DOHH2 (cell line): ENCODE results near the gene PLPP3.

Experiments used
- H3F3A ChIP-seq: fragments of 200-600 bp; sonication (generic), shearing (Covaris generic); 2 replicates; pipeline ENCODE4 v1.6.0; 2016; ENCODE audit warnings: antibody characterized with exemption, mild to moderate bottlenecking; ENCODE audit not compliant: control insufficient read depth, insufficient read depth
- H3K27ac ChIP-seq: fragments of 200-600 bp; sonication (generic); 2 replicates; pipeline ENCODE4 v1.5.1; 2014; ENCODE audit warnings: low read depth, mild to moderate bottlenecking, low read length, moderate library complexity
- H3K27me3 ChIP-seq: fragments of 200-600 bp; sonication (generic); 2 replicates; pipeline ENCODE4 v1.6.1; 2014; ENCODE audit warnings: mild to moderate bottlenecking, low read length, mixed read lengths; ENCODE audit not compliant: control insufficient read depth
- H3K36me3 ChIP-seq: fragments of 200-600 bp; sonication (generic); 2 replicates; pipeline ENCODE4 v1.6.1; 2014; ENCODE audit warnings: mild to moderate bottlenecking, low read length, moderate library complexity, mixed read lengths; ENCODE audit not compliant: control insufficient read depth
- H3K4me1 ChIP-seq: fragments of 200-600 bp; sonication (generic); 2 replicates; pipeline ENCODE4 v1.6.1; 2014; ENCODE audit warnings: mild to moderate bottlenecking, low read length, mixed read lengths; ENCODE audit not compliant: control insufficient read depth
- H3K4me2 ChIP-seq: fragments of 200-600 bp; sonication (generic); 2 replicates; pipeline ENCODE4 v1.6.0; 2014; ENCODE audit warnings: mild to moderate bottlenecking, low read length, moderate library complexity
- H3K4me3 ChIP-seq: fragments of 200-600 bp; sonication (generic); 2 replicates; pipeline ENCODE4 v1.5.1; 2014; ENCODE audit warnings: mild to moderate bottlenecking, low read length, mixed read lengths
- H3K79me2 ChIP-seq: fragments of 200-600 bp; sonication (generic); 2 replicates; pipeline ENCODE4 v1.6.1; 2014; ENCODE audit warnings: mild to moderate bottlenecking, low read length, mixed read lengths; ENCODE audit not compliant: control insufficient read depth
- H3K9me2 ChIP-seq: fragments of 200-600 bp; sonication (generic); replicated peaks from 2 replicates; pipeline ENCODE4 v1.6.1; 2014; ENCODE audit warnings: mild to moderate bottlenecking, low read length, mixed read lengths; ENCODE audit not compliant: control insufficient read depth
- H3K9me3 ChIP-seq: fragments of 200-600 bp; sonication (generic); 2 replicates; pipeline ENCODE4 v1.6.1; 2014; ENCODE audit warnings: antibody characterized with exemption, low read length, mixed read lengths; ENCODE audit not compliant: control insufficient read depth, insufficient read depth
- H4K20me1 ChIP-seq: fragments of 200-600 bp; sonication (generic); 2 replicates; pipeline ENCODE4 v1.6.0; 2014; ENCODE audit warnings: low read depth, mild to moderate bottlenecking, antibody characterized with exemption, low read length, moderate library complexity; ENCODE audit not compliant: control insufficient read depth, insufficient read depth
- CTCF ChIP-seq: fragments of 200-600 bp; sonication (generic); IDR thresholded peaks from one replicate; pipeline ENCODE4 v1.5.1; 2014; ENCODE audit warnings: antibody characterized with exemption, mild to moderate bottlenecking, low read depth, low read length; ENCODE audit not compliant: poor library complexity, severe bottlenecking
- EZH2phosphoT487 ChIP-seq: fragments of 200-600 bp; sonication (generic); IDR thresholded peaks from 2 replicates; pipeline ENCODE4 v1.6.1; 2017; ENCODE audit warnings: borderline replicate concordance, mild to moderate bottlenecking, antibody characterized with exemption, low read length, moderate library complexity, mixed read lengths

The PLPP3 gene

GRCh38 chr1:56563568-56563967, 15.8 kb downstream of the PLPP3 start:
- Histone ChIP-seq H3K9me3 (no peaks in the 10 kb centered on the region), H3K79me2 (no peaks in the 10 kb centered on the region), H3K9me2 (no peaks in the 10 kb centered on the region), H3K27ac (no peak overlapping the region), H3K4me1 (peaks cover 21% of the 10 kb centered on the region), H3K27me3 (no peaks in the 10 kb centered on the region), H3F3A (no peaks in the 10 kb centered on the region), H3K36me3 (no peaks in the 10 kb centered on the region), H3K4me2 (no peak overlapping the region), H4K20me1 (no peaks in the 10 kb centered on the region), H3K4me3 (no peak overlapping the region)
- TF ChIP-seq CTCF (no peak), EZH2phosphoT487 (no peak)

GRCh38 chr1:56562891-56563452, 16.4 kb downstream of the PLPP3 start:
- Histone ChIP-seq H3K4me1 (peaks cover 21% of the 10 kb centered on the region), H3F3A (no peaks in the 10 kb centered on the region), H3K79me2 (no peaks in the 10 kb centered on the region), H4K20me1 (no peaks in the 10 kb centered on the region), H3K36me3 (no peaks in the 10 kb centered on the region), H3K4me2 (no peak overlapping the region), H3K27me3 (no peaks in the 10 kb centered on the region), H3K9me2 (no peaks in the 10 kb centered on the region), H3K27ac (no peak overlapping the region), H3K9me3 (no peaks in the 10 kb centered on the region), H3K4me3 (no peak overlapping the region)
- no peak for TF ChIP-seq EZH2phosphoT487
- no peak for TF ChIP-seq CTCF

GRCh38 chr1:56561227-56562019, 17.9 kb downstream of the PLPP3 start:
- Histone ChIP-seq H3K4me3 (no peak overlapping the region), H3K4me1 (peaks cover 22% of the 10 kb centered on the region), H3K79me2 (no peaks in the 10 kb centered on the region), H4K20me1 (no peaks in the 10 kb centered on the region), H3K36me3 (no peaks in the 10 kb centered on the region), H3K27me3 (no peaks in the 10 kb centered on the region), H3K27ac (no peak overlapping the region), H3K9me3 (no peaks in the 10 kb centered on the region), H3F3A (no peaks in the 10 kb centered on the region), H3K4me2 (no peak overlapping the region), H3K9me2 (no peaks in the 10 kb centered on the region)
- TF ChIP-seq EZH2phosphoT487 (no peak), CTCF (no peak)
